Activated T-helper 1 cell treated with Interleukin-2 at 50 U/mL for 16 hours (primary cell): ENCODE results near the gene ATOX1.
"Not testable (repeated sequence)": the region's sequence is repeated elsewhere in the genome, so short reads cannot be mapped to it uniquely, and the experiment has no call there.

Experiments
- DNase-seq: peaks from one replicate; pipeline ENCODE4 v3.0.0-alpha.2; 2020; ENCODE audit warnings: low read depth

The ATOX1 gene

DNA sequence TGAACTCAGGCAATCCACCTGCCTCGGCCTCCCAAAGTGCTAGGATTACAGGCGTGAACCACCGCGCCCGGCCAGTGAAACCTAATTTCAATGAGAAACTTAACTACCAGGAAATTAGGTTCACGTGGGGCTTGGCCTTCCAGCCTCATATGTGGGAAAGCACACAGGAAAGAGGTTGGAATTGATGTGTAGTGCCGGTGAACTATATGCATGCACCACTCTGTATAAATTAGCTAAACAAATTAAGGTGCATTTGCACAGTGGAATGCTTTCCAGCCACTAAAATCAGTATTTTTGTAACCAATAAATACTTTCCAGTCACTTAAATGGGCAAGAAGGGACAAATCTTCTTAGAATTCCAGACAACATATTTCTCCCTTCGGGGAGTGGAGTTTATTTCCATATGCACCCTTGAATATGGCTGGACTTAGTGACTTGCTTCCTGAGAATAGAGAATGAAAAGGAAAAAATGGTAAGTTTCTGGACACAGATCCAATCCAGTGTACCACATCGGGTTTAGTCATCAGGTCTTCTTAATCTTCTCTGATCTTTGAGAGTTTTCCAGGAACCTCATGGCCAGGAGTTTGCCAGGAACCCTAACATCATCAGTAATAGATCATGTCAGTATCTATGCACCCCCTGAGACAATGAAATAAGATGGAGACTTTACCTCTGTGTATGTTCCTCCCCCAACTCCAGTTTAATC is 24.9 kb downstream of the ATOX1 start:
- no peak for DNase-seq

DNA sequence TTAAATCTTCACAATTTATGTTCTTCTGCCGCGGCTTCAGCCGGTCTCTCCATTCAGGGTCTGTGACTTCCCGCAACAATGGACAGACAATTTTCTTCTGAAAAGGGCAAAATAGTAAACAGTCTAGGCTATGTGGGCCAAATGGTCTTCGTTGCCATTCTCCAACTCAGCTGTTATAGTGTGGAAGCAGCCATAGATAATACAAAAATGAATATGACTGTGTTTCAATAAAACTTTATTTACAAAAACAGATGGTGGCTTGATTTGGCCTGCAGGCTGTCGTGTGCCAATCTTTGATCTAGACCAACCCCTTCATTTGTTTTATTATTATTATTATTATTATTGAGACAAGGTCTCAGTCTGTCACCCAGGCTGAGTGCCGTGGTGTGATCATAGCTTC is 28.1 kb downstream of the ATOX1 start:
- no peak for DNase-seq

DNA sequence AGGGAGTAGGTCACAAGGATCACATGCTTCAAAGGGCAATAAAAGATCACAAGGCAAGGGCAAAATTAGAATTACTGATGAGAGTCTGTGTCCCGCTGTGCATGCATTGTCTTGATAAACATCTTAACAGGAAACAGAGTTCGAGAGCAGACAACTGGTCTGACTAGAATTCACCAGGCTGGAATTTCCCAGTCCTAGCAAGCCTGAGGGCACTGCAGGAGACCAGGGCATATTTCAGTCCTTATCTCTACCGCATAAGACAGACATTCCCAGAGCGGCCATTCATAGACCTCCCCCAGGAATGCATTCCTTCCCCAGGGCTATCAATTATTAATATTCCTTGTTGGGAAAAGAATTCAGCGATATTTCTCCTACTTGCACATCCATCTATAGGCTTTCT is 28.8 kb downstream of the ATOX1 start:
- DNase-seq, result not testable (repeated sequence)

DNA sequence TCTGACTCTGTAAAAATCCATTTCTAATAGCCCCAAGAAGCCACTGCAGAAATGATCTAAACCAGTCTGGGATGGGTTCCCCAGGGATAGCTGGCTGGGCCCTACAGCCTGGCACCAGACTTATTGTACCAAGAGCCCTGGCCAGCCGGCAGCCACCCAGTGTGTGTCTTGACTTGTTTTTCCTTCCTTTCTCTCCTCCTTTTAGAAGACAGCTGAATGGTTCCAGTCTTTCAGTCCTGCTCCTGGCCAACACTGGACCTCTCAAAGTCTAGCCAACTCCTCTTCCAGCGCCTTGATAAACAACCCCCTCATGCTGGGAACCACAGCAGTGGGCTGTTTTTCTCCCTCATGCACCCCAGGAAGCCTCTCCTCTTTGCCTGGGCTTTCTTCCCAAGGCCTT is 34.1 kb downstream of the ATOX1 start:
- no peak for DNase-seq

DNA sequence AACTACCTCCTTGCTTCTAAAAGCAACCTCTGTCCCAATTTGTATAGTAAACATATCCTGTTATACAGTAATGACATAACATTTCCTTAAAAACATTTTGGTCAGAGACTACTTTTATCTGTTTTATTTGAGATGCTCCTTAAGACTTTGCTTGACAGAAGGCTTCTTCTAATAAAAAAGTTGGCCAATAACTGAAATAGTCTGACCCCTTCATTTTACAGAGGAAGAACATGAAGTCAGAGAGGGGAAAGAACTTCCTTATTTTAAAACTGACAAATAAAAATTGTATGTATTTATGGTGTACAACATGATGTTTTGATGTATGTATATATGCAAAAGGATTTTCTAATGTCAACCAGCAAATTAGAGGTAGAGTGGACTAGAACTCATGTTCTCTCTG is 35.9 kb downstream of the ATOX1 start:
- DNase-seq, result no peak

DNA sequence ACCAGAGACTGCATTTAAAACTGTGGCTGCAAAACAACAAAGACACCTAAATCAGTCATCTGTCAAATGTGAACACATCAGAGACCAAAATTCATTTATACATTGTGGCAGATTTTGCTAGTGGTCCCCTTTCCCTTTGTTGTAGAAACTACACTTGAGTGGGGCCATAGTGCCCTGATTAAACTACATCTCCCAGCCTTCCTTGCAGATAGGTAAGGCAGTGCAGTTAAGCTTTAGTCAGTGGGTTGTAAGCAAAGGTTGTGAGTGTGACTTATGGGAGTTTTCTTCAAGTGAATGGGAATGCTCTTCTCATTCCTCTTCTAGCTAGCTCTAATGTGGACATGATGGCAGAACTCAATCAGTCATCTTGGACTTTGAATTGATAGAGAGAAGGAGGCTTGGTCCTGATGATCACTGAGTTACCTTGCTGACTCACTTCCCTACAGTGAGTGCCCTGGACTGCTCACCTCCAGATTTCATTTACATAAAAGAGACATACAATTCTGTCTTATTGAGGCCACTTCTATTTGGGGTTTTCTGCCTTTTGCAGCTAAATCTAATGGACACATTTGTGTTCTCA is 36.5 kb downstream of the ATOX1 start:
- no peak for DNase-seq

DNA sequence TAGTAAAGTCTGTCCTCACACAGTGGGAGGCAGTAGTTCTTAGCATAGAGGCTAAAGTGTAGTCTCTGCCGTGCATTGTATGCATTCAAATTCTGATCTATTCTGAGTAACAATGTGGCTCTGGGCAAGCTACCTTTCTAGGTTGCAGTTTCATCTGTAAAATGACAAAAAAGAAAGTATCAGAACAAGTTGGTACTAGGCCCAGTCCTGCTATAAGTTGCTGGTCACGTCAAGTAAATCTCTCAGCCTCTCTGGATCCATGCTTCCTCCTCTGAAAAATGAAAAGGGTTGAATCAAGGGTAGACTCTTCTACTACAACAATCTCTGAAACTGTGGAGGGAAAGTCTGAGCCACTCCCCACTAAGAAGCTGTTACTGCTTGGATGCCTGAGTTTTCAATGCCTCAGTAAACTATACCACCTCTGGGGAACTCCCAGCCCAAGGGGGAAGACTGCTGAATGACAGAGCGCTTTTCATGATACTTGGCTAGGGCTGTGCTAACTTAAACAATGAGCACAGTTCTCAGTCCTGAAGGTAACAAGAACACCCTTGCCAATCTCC is 37.3 kb downstream of the ATOX1 start:
- no peak for DNase-seq

DNA sequence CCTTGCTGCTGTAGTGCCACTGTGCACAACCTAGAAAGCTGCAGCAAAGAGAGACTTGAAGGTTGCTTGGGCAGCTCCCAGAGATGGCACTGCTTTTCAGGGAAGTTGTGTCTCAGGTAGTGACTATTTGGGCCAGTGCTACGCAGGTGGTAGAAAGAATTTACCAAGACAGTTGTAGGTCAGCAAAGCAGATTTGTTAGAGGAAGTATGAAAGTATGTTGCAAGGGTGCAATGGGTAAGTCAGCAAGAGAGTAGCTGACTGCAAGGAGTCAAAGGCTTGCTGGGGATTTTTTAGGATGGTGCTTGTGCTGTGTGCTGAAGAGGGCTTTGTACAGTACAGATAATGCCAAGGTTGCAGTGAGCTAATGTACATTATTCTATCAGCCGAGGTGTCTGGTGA is 38.2 kb downstream of the ATOX1 start:
- no peak for DNase-seq

DNA sequence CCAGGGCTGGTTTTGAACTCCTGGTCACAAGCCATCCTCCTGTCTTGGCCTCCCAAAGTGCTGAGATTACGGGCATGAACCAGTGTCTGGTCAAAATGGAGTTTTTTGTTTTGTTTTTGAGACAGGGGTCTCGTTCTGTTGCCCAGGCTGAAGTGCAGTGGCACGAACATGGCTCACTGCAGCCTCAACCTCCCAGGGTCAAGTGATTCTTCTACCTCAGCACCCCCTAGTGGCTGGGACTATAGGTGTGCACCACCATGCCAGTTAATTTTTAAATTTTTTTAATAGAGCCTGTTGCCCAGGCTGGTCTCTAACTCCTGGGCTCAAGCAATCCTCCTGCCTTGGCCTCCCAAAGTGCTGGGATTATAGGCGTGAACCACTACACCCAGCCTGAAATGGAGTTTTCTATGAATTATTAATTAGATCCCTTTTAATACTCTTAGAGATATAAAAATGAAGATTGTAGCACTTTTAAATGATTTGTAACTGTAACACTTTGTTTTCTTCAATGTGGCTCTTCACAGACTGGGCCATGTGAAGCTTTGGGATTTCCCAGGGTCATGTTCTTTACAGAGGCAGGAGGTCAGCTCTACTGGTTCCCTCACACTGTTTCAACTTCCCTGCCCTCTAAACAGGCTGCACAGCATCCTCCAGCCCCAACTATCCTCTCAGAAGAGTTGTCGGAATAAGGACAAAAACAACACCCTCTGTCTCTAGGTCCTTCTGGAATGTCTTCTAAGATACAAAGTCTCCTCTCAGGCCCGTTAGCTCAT is 39.0 kb downstream of the ATOX1 start:
- DNase-seq, result no peak

DNA sequence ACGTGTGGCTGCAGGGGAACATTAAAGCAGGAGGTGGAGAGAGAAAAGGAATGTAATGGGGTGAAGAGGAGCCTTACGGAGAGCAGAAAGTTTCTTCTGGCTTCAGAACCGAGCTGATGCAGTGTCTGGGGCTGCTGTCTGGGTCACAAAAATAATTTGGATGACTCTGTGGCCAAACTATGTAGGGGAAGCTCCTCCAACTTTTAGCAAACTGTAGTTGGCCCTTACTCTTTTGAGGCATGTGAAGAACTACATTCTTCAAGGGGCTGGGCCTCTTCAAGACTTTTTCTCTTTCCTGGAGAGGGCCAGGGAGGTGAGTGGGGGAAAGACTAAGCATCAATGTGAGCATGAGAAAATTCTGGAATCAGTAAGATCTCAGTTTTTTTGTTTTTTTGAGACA is 39.8 kb downstream of the ATOX1 start:
- no peak for DNase-seq

DNA sequence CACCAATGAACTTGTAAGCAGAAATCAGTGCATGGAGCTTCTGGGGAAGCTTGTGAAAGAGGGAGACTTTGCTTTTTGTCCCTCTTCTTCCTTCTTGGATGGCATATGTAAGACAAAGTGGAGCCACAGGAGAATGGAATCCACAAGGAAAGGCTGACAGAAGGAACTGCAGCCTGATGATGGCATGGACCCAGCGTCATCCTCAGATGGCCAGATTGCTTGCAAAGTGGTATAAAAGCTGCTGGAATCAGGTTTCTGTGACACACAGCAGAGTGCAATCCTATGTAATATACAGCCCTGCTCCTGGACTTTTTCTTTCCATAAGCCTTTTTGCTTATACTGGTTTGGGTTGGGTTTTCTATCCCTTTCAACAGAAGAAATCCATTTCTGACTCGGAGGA is 40.3 kb downstream of the ATOX1 start:
- no peak for DNase-seq

DNA sequence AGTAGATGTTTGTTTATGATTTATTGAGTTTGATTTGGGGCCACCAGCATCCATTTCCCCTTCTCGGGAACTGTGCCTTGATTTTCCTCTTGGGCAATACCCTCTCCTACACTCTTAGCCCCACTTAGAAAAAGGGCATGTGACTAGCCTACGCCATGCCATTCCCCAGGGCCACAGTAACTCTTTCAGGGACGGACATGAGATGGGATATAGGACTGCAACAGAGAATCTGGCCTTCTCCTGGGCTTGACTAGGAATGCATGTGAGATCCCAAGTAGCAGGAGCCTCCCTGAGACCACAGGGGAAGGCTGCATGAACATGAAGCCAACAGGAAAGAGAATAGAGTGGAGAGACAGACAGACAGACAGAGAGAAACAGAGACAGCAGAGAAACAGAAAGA is 41.0 kb downstream of the ATOX1 start:
- DNase-seq, result no peak

DNA sequence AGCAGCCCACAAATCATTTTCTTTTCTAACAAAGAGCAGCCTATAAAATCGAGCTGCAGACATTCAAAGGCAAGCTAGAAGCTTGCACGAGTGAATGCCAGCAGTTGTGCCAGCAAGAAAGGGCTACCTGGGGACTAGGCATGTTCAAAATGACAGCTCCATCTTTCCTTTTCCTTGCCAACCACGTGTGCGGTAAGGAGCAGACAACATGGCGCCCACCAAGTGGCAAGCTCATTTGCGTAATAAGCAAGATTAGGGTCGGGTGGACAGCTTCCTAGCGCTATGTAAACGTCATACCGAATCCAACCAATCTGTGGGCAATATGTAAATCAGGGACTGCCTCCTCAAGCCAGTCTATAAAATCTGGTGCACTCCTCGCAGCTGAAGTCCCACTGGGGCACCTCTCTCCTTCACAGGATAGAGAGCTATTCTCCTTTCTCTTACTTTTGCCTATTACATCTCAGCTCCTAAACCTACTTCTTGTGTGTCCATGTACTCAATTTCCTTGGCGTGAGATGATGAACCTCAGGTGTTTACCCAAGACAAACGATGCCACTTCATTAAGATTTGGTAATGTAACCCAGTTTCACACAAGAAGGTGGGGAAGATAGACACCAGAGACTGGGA is 49.2 kb downstream of the ATOX1 start:
- DNase-seq, result no peak

DNA sequence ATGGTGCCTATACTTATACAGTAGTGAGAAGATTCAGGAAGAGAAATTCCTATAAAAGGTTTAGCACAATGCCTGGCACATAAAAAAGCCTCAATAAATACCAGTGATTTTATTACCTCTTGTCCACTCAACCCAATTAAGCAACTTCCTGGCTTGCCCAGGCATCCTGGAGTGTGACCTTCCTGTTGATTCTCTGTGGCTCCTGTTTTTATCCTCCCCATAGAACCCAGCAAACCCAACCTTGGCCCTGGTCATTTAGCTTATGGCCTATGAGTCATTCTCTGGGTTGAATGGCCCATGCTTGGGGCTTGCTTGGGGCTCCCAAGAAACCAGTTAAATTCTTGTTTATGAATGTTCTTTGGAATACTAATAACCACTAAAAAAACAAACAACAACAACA is 50.3 kb downstream of the ATOX1 start:
- no peak for DNase-seq

DNA sequence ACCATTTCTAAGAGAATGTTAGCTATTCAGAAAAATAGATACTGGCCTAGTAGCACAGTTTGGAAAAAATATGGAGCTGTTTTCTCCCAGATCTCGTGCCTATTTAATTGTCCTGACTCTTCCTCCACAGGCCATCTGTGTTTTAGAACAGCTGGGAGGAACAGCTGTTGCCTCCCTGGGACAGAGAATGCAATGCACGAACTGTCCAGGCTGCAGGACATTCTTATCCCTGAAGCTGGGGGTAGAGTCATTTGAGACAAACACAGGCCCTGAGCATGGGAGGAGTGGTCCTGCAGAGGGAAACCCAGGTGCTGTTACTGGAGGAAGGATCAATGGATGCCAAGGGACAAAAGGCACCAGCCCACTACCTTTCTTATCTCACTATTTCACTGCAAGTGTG is 50.9 kb downstream of the ATOX1 start:
- DNase-seq, result no peak

DNA sequence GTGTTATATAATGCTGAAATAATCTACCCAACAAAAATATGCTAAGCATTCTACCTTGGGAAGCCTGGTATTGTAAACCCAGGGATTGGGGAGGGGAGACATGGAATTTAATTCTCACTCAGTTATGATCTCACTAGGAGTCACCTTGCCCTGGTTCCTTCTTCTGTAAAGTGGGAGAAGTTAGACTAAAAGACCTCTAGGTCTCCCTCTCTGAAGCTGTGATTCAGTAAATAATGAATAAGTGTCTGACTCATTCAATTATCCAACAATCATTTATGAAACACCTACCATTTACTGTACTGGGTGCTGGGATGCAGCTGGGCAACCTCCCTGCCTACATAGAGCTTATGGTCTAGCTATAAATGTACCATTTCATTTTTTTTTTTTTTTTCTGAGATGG is 51.5 kb downstream of the ATOX1 start:
- no peak for DNase-seq

DNA sequence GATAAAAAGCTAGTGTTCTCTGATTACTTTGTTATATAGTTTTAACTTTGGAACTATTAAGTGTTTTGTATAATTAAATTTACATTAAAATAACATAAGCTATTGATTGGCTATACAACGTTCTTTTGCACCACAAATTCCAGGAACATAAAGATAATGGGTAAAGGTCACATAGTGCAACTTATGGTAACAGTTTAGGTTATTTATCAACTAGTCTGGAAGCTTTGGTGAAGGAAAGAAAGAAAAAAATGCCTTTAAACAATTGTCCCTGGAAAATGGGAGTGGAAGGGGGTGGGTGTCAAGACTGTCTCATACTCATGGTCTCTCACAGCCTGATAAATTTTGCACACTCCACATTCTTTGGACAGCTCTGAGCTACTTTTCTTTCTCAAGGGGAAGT is 54.7 kb downstream of the ATOX1 start:
- no peak for DNase-seq

DNA sequence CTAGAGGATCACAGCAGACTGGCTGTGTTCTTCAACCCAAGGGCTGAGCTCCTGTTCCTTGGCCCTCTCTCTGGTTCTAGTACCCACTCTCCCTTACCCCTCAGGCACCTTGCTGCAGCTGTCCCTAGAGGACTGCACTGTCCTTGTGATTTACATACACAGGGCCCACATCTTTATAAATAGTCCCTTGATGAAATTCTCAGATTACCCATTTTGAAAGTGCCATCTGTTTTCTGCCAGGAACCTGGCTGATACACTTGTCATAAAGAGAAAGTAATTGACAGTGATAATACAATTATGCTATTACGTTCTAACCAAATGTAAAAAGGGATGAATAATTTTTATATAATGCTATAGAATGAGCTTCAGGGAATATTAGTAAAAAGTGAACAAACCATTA is 55.2 kb downstream of the ATOX1 start:
- DNase-seq, result no peak

DNA sequence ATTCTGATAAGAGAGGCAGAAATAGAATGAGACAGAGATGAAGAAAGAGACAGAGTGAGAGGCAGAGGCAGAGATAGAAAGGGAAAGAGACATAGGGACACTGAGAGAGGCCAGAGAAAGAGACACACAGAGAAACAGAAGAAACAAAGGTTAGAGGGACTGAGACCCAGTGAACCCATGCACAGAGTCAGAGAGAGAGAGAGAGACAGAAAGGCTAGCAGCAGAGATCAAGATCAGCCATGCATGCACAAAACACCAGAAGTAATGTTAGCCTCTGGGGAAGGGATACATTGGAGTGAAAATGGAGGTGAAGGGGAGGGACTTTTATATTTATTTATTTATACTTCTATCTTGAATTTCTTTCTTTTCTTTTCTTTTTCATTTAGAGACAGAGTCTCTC is 57.6 kb downstream of the ATOX1 start:
- no peak for DNase-seq

DNA sequence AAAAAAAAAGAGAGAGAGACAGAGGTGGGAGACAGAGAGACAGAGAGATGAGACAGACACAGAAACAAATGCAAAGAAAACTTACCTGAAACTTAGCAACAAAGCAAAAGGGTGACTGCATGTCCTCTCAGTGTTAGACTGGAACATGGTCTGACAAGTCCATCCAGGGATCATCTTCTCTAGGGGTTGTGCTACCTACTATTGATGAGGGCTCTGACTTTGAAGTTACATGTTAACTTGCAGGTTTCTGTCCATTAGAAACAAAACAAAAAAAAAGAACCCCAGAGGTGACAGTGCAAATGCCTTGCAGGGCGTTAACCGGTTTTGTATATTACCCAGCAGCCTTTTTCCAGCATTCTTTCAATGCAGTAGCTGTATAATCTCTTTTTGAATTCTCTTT is 58.1 kb downstream of the ATOX1 start:
- DNase-seq, result no peak

DNA sequence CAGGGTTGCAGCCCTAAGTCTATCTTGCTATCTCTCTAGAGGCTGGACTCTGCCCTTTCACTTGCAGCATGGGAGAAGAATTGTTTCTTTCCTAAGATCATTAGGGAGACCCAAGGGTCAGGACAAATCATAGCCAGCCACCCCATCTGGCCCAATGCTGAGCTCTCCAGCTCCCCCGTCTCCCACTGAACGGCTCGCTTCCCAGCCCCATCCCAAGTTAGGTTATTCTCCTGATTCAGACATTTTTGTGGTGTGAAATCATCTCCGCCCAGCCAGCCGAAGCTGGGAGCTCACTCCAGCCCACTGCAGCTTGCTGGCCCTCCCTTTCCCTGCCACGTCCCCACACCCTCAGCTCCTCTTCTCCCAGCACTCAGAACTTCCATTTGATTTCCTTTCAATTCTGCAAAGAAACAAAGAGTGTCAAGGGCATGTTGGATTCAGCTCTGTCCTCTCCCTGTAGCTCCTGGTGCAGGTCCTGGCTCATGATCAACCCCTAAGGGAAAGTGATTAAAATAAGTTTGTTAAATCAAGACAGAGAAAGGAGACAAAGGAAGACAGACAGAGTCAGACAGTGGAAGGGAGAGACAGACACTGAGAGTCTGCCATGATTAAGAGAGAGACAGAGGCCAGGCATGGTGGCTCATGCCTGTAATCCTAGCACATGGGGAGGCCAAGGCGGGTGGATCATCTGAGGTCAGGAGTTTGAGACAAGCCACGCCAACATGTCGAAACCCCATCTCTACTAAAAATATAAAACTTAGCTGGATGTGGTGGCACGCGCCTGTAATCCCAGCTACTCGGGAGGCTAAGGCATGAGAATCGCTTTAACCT is 59.1 kb downstream of the ATOX1 start:
- no peak for DNase-seq

DNA sequence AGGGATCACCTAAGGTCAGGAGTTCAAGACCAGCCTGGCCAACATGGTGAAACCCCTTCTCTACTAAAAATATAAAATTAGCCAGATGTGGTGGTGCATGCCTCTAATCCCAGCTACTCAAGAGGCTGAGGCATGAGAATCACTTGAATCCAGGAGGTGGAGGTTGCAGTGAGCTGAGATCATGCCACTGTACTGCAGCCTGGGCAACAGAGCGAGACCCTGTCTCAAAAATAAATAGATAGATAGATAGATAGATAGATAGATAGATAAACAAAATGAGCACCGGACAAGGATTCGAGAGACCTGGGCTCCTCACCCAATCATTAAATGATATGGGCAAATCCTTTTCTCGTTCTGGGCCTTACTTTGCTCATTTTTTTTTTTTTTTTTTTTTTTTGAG is 60.4 kb downstream of the ATOX1 start:
- not testable (repeated sequence) for DNase-seq
